ENCODE results near the gene SLC38A5.

Gene SLC38A5

GRCh38 chrX:48472851-48473703 lies 3.0 kb upstream of the SLC38A5 start:
- Histone ChIP-seq H3K27ac (peak overlapping the region; percentile 30), H3K36me3 (peaks cover 4% of the 10 kb centered on the region), H4K20me1 (peaks cover 12% of the 10 kb centered on the region), H3K9ac (peak overlapping the region; percentile 29; the same call in 1 of the 2 replicates), H3K9me3 (no peaks in the 10 kb centered on the region), H3K27me3 (peaks cover 37% of the 10 kb centered on the region), H3K4me1 (peaks cover 34% of the 10 kb centered on the region), H3K4me3 (no peak overlapping the region), H3K4me2 (peak overlapping the region; percentile 12; the same call in 1 of the 2 replicates)
- TF ChIP-seq Cebpa-rat (IDR thresholded peaks at IDR 0.05): no peak

DNA sequence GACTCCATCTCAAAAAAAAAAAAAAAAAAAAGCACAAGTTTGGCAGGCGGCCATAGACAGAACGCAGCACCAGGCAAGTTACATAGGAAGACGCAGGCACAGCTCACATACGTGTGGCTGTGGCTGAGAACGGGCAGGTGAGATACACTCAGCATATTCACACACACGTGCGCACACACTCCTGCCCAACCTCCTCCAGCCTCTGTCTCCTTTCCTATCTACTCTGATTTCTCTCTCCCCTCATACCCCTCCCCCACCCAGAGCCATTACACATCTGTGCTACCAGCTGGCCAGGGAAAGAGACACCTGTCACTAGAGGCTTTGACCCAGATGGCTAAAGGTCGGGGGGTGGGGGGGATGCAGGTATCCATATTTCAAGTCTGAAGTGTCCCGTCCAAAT lies 2.2 kb upstream of the SLC38A5 start:
- Histone ChIP-seq H3K36me3 (no peaks in the 10 kb centered on the region), H3K9me3 (no peaks in the 10 kb centered on the region), H3K4me1 (peaks cover 37% of the 10 kb centered on the region), H3K27ac (no peak overlapping the region), H3K4me3 (no peak overlapping the region), H3K9ac (no peak overlapping the region), H3K27me3 (peaks cover 44% of the 10 kb centered on the region), H3K4me2 (no peak overlapping the region), H4K20me1 (0 out of 2 replicates have a peak, but pooled peaks cover 6% of the 10 kb centered on the region)
- TF ChIP-seq Cebpa-rat (IDR thresholded peaks at IDR 0.05): no peak

DNA sequence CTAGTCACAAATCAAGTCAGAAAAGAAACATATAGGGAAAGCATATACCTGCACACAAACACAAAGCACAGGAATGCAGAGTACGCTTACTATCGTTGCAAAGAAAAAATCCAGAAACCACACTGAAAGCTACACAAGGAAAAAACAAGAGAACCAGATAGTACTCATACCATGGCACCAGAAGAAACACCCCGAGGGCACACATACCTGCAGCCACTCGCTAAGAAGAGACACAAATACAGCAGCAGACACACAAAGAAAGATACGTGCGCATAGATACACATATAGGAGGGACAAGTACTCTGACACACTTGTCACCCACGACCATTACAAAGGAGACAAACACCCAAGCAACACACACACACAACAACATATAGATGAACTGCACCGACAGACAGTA lies 1.4 kb upstream of the SLC38A5 start:
- no peak overlapping the region for H3K4me2 ChIP-seq
- no peak overlapping the region for H3K9ac ChIP-seq
- no peak overlapping the region for H3K4me3 ChIP-seq
- H3K27ac ChIP-seq: no peak overlapping the region
- no peak for TF ChIP-seq Cebpa-rat (IDR thresholded peaks at IDR 0.05)
- no peaks in the 10 kb centered on the region for H4K20me1 ChIP-seq
- H3K36me3 ChIP-seq: no peaks in the 10 kb centered on the region
- H3K9me3 ChIP-seq: no peaks in the 10 kb centered on the region
- peaks cover 44% of the 10 kb centered on the region for H3K27me3 ChIP-seq
- H3K4me1 ChIP-seq: peaks cover 38% of the 10 kb centered on the region

- H3K4me3 ChIP-seq: no peak overlapping the region
- no peak overlapping the region for H3K4me2 ChIP-seq
- H3K27ac ChIP-seq: no peak overlapping the region
- no peak for TF ChIP-seq Cebpa-rat (IDR thresholded peaks at IDR 0.05)
- H3K9ac ChIP-seq: no peak overlapping the region
- no peaks in the 10 kb centered on the region for H4K20me1 ChIP-seq
- no peaks in the 10 kb centered on the region for H3K9me3 ChIP-seq
- H3K36me3 ChIP-seq: no peaks in the 10 kb centered on the region
- peaks cover 45% of the 10 kb centered on the region for H3K4me1 ChIP-seq
- H3K27me3 ChIP-seq: peaks cover 44% of the 10 kb centered on the region
These were observed 716 bp upstream of the SLC38A5 start for GRCh38 chrX:48470833-48471118.

GRCh38 chrX:48468693-48469691 lies 1.1 kb downstream of the SLC38A5 start:
- peak overlapping the region; percentile 88 for H3K27ac ChIP-seq

GRCh38 chrX:48468247-48468671 lies 1.8 kb downstream of the SLC38A5 start:
- peaks cover 45% of the 10 kb centered on the region for H3K27me3 ChIP-seq
- H3K9ac ChIP-seq: peak overlapping the region; percentile 83
- peak overlapping the region; percentile 88 for H3K27ac ChIP-seq
- no peak for TF ChIP-seq Cebpa-rat (IDR thresholded peaks at IDR 0.05)
- H3K4me3 ChIP-seq: peak overlapping the region; percentile 72
- H3K4me2 ChIP-seq: peak overlapping the region; percentile 79
- 0 out of 2 replicates have a peak, but pooled peaks cover under 1% of the 10 kb centered on the region for H4K20me1 ChIP-seq
- H3K9me3 ChIP-seq: no peaks in the 10 kb centered on the region
- H3K4me1 ChIP-seq: peaks cover 31% of the 10 kb centered on the region
- H3K36me3 ChIP-seq: peaks cover 9% of the 10 kb centered on the region; the same call in 1 of the 2 replicates

More at GRCh38 chrX:48468693-48469691, 1.1 kb downstream of the SLC38A5 start:
- peak overlapping the region; percentile 79 for H3K4me2 ChIP-seq
- H3K4me1 ChIP-seq: peaks cover 38% of the 10 kb centered on the region
- H3K27me3 ChIP-seq: peaks cover 47% of the 10 kb centered on the region
- peaks cover 8% of the 10 kb centered on the region; the same call in 1 of the 2 replicates for H3K36me3 ChIP-seq
- peak overlapping the region; percentile 72 for H3K4me3 ChIP-seq
- TF ChIP-seq Cebpa-rat (IDR thresholded peaks at IDR 0.05): no peak
- peak overlapping the region; percentile 83 for H3K9ac ChIP-seq
- H4K20me1 ChIP-seq: no peaks in the 10 kb centered on the region
- no peaks in the 10 kb centered on the region for H3K9me3 ChIP-seq

DNA sequence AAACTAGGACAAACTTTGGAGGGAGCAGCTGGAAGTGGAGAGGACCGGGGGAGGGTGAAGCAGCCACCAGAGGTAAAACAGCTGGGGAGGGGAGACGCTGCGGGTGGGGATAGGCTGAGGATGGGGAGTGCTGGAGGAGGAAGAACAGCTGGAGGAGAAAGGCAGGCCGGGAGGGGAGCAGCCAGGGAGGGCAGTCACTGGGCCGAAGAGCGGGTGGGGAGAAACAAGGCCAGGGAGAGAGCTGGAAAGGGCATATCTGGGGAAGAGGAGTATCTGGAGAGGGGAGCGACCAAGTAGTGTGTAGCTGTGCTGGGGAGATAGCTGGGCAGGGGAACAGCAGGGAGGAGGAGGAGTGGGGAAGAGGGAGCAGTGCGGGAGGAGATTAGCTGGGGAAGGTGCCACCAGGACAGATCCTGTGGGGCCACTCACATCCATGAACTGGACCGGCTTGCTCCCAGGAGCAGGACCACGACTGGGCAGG lies 2.7 kb downstream of the SLC38A5 start:
- Histone ChIP-seq H3K4me2 (peak overlapping the region; percentile 79), H3K9ac (peak overlapping the region; percentile 83), H3K4me3 (peak overlapping the region; percentile 72), H3K27me3 (peaks cover 44% of the 10 kb centered on the region), H4K20me1 (0 out of 2 replicates have a peak, but pooled peaks cover 7% of the 10 kb centered on the region), H3K4me1 (peaks cover 36% of the 10 kb centered on the region), H3K27ac (peak overlapping the region; percentile 88), H3K9me3 (no peaks in the 10 kb centered on the region), H3K36me3 (peaks cover 18% of the 10 kb centered on the region)
- no peak for TF ChIP-seq Cebpa-rat (IDR thresholded peaks at IDR 0.05)

- no peaks in the 10 kb centered on the region for H3K9me3 ChIP-seq
- 0 out of 2 replicates have a peak, but pooled peaks cover 7% of the 10 kb centered on the region for H4K20me1 ChIP-seq
- peaks cover 44% of the 10 kb centered on the region for H3K27me3 ChIP-seq
- no peak for TF ChIP-seq Cebpa-rat (IDR thresholded peaks at IDR 0.05)
- peak overlapping the region; percentile 79 for H3K4me2 ChIP-seq
- H3K4me3 ChIP-seq: peak overlapping the region; percentile 72; the same call in 1 of the 2 replicates
- H3K9ac ChIP-seq: no peak overlapping the region
- peaks cover 42% of the 10 kb centered on the region for H3K4me1 ChIP-seq
- no peak overlapping the region for H3K27ac ChIP-seq
- H3K36me3 ChIP-seq: peaks cover 24% of the 10 kb centered on the region
These were observed 3.4 kb downstream of the SLC38A5 start for GRCh38 chrX:48466696-48467095.

DNA sequence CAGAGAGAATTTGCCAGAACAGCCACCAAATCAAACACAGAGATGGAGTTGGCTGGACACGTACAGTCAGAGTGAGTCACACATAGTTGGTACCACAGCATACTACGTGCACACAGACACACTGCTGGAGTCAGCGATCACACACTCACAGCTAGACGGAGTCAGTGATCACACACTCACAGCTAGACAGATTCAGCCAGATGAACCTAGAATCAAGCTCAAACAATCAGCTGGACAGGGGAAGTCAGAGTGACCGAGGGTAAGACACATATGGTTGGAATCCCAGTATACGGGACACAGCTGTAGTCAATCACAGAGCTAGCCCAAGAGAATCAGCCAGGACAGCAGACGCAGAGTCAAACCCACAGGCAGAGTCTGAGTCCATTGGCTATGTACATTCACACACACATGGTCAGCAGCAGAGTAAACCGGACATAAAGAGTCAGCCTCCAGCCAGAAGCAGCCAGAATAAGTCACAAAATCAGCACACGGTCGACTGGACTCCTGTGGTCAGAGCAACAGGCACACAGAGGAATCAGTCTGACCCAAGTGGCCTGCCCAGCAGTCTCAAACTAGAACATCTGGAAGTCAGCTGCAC lies 4.6 kb downstream of the SLC38A5 start:
- Histone ChIP-seq H3K9ac (no peak overlapping the region), H3K9me3 (no peaks in the 10 kb centered on the region), H3K27ac (no peak overlapping the region), H3K36me3 (peaks cover 36% of the 10 kb centered on the region), H3K4me2 (peak overlapping the region; percentile 3), H3K27me3 (peaks cover 36% of the 10 kb centered on the region), H3K4me1 (peaks cover 42% of the 10 kb centered on the region), H3K4me3 (no peak overlapping the region), H4K20me1 (0 out of 2 replicates have a peak, but pooled peaks cover 9% of the 10 kb centered on the region)
- TF ChIP-seq Cebpa-rat (IDR thresholded peaks at IDR 0.05): no peak
